ENCODE results near the gene KLK11. TPM values are rescaled to one million over a fixed set of nuclear protein-coding genes. Genes with fewer than 3 reads are reported as not detected.

Gene KLK11
- total and polyA plus RNA-seq, 2 of the 8 experiments (the other 6 are each of a cell fraction or from before 2014, with no cell fraction given) = 0.45 TPM; not detected in 1

GRCh38 chr19:50978772-50979390 is 47.5 kb downstream of the KLK11 start:
- no peak overlapping the region for H3K56ac ChIP-seq (replicated peaks; ENCODE audit: insufficient read length, low read depth, low read length)
- H3K4me3 ChIP-seq (ENCODE audit: extremely low read depth in 1 of 4, insufficient read depth in 2 of 4, low read depth in 3 of 4, low read length in 4 of 4) = no peak overlapping the region
- H4K20me1 ChIP-seq (replicated peaks in 1 of 2; ENCODE audit: control insufficient read depth in 1 of 2, insufficient read depth in 2 of 2, low read length in 2 of 2) = no peaks in the 10 kb centered on the region
- no peak overlapping the region for H4K8ac ChIP-seq (ENCODE audit: extremely low read depth, insufficient read depth, low read length)
- ChIA-PET POLR2A (ENCODE audit: partially characterized antibody) (no interaction called here), CTCF (ENCODE audit: partially characterized antibody) (no interaction called here)
- 85% methylated on average over 5 of the region's 5 CpGs; no CpG with 5 or more reads in 1 of the 2 experiments for WGBS, 2 experiments (ENCODE audit: extremely low coverage in 1 of 2, insufficient coverage in 1 of 2, insufficient read length in 1 of 2, insufficient replicate concordance in 2 of 2, low coverage in 1 of 2, low lambda C conversion rate in 2 of 2, missing lambda C conversion rate in 1 of 2)
- H3K79me2 ChIP-seq (ENCODE audit: control insufficient read depth in 1 of 2, insufficient read depth in 2 of 2, low read length in 2 of 2) = no peaks in the 10 kb centered on the region
- H2BK5ac ChIP-seq (ENCODE audit: low read depth, low read length) = no peak overlapping the region
- peaks cover under 1% of the 10 kb centered on the region; the same call in 1 of the 2 replicates for H3K23me2 ChIP-seq (ENCODE audit: low read depth, low read length)
- H2BK120ac ChIP-seq (replicated peaks; ENCODE audit: low read depth, low read length) = no peak overlapping the region
- H3K9ac ChIP-seq (replicated peaks in 1 of 4; ENCODE audit: extremely low read depth in 1 of 4, low read depth in 3 of 4, low read length in 3 of 4) = no peak overlapping the region
- peaks cover 3 to 34% (median 16%) of the 10 kb centered on the region in 4 experiments; a peak in 5 of 7 replicates for H3K4me1 ChIP-seq (replicated peaks in 1 of 4; ENCODE audit: control insufficient read depth in 3 of 4, insufficient read depth in 4 of 4, low read length in 3 of 4)
- peaks cover 0 to 6% (median 1%) of the 10 kb centered on the region in 4 experiments; a peak in 2 of 7 replicates for H3K27me3 ChIP-seq (replicated peaks in 1 of 4; ENCODE audit: control insufficient read depth in 3 of 4, extremely low read depth in 1 of 4, insufficient read depth in 3 of 4, low read length in 3 of 4)
- no peak overlapping the region for H3K4ac ChIP-seq (replicated peaks; ENCODE audit: insufficient read length, low read depth, low read length)
- no peak overlapping the region for H2AK5ac ChIP-seq (ENCODE audit: low read depth, low read length)
- H2BK15ac ChIP-seq (ENCODE audit: low read length) = no peak overlapping the region
- no peak overlapping the region for H3K18ac ChIP-seq (ENCODE audit: extremely low read depth, low read length)
- H4K5ac ChIP-seq (ENCODE audit: insufficient read length, low read depth, low read length) = no peak overlapping the region
- no peak overlapping the region for H3K14ac ChIP-seq (ENCODE audit: insufficient read length)
- FAIRE-seq (no peak), DNase-seq (ENCODE audit: low read depth in 1 of 2, low spot score in 2 of 2) (no peak)
- no peak overlapping the region for H2BK12ac ChIP-seq (ENCODE audit: low read depth, low read length)
- no peaks in the 10 kb centered on the region for H3K79me1 ChIP-seq (ENCODE audit: low read depth, low read length)
- 0 out of 8 replicates have a peak, but pooled peaks cover 0 to 3% (median 0%) of the 10 kb centered on the region in 4 experiments for H3K36me3 ChIP-seq (ENCODE audit: control insufficient read depth in 2 of 4, insufficient read depth in 4 of 4, low read length in 3 of 4)
- peak overlapping the region in 1 of 2 experiments; percentile 20; a peak in 1 of 4 replicates for H3K4me2 ChIP-seq (ENCODE audit: insufficient read depth in 1 of 2, low read depth in 2 of 2, low read length in 2 of 2)
- no peaks in the 10 kb centered on the region for H3K9me3 ChIP-seq (ENCODE audit: insufficient read depth in 2 of 2, low read depth in 1 of 2, low read length in 1 of 2)
- H2AFZ ChIP-seq (ENCODE audit: low read length) = no peak overlapping the region
- H3K27ac ChIP-seq (ENCODE audit: low read depth, low read length) = no peak overlapping the region
- TF ChIP-seq CEBPB (IDR thresholded peaks at IDR 0.05; ENCODE audit: low read depth, low read length) (no peak), USF2 (IDR thresholded peaks at IDR 0.05; ENCODE audit: low read length) (no peak), CTBP2 (IDR thresholded peaks at IDR 0.05; ENCODE audit: borderline replicate concordance, insufficient read depth, insufficient read length, low read length) (no peak), RXRA (IDR thresholded peaks at IDR 0.05; ENCODE audit: insufficient read depth, low read depth, low read length) (no peak), TEAD4 (IDR thresholded peaks at IDR 0.05; ENCODE audit: low read depth, low read length) (no peak), SAP30 (IDR thresholded peaks at IDR 0.05; ENCODE audit: insufficient read depth, insufficient replicate concordance, low read length) (no peak), BACH1 (IDR thresholded peaks at IDR 0.05; ENCODE audit: low read length) (no peak), POLR2AphosphoS5 (IDR thresholded peaks at IDR 0.05; ENCODE audit: low read depth, low read length) (no peak), SP2 (IDR thresholded peaks at IDR 0.05; ENCODE audit: low read length) (no peak), POU5F1 (IDR thresholded peaks at IDR 0.05; ENCODE audit: low read depth, low read length) (no peak), RAD21 (IDR thresholded peaks at IDR 0.05 in 1 of 2, conservative IDR thresholded peaks at IDR 0.05 in 1 of 2; ENCODE audit: low read depth in 2 of 2, low read length in 2 of 2) (no peak)
- no peak overlapping the region for H3K23ac ChIP-seq (ENCODE audit: insufficient read length)
- H2BK20ac ChIP-seq (ENCODE audit: low read length) = no peak overlapping the region
- no peak overlapping the region for H4K91ac ChIP-seq (replicated peaks; ENCODE audit: insufficient read length, low read length)

All from H1 (cell line).